H9 (cell line): ENCODE results near the gene ZNRF2. TPM values are rescaled to one million over a fixed set of nuclear protein-coding genes. Genes with fewer than 3 reads are reported as not detected.

ENCODE experiments used
- DNase-seq: peaks from one replicate; pipeline ENCODE4 v3.0.0-alpha.2; 2017
- H2AFZ ChIP-seq: one replicate; pipeline ENCODE4 v1.6.1; 2013; ENCODE audit warnings: mild to moderate bottlenecking, low read length, control low read depth, moderate library complexity
- H2AK5ac ChIP-seq: 2 replicates; pipeline ENCODE4 v1.6.1; 2013; ENCODE audit warnings: low read length, control low read depth, mixed read lengths; ENCODE audit not compliant: insufficient read length
- H2BK120ac ChIP-seq: one replicate; pipeline ENCODE4 v1.6.1; 2013; ENCODE audit warnings: low read depth, mild to moderate bottlenecking, low read length, control low read depth, inconsistent platforms; ENCODE audit not compliant: poor library complexity, severe bottlenecking
- H2BK12ac ChIP-seq: 2 replicates; pipeline ENCODE4 v1.6.1; 2013; ENCODE audit warnings: low read length, control low read depth, mixed read lengths, low read depth; ENCODE audit not compliant: insufficient read length
- H2BK15ac ChIP-seq: 2 replicates; pipeline ENCODE4 v1.6.1; 2013; ENCODE audit warnings: low read depth, low read length, control low read depth
- H2BK20ac ChIP-seq: one replicate; pipeline ENCODE4 v1.6.1; 2013; ENCODE audit warnings: low read depth, mild to moderate bottlenecking, low read length, control low read depth, inconsistent platforms; ENCODE audit not compliant: poor library complexity, severe bottlenecking
- H2BK5ac ChIP-seq: 2 replicates; pipeline ENCODE4 v1.6.1; 2013; ENCODE audit warnings: low read length, control low read depth, mixed read lengths; ENCODE audit not compliant: insufficient read length
- H3K14ac ChIP-seq: 2 replicates; pipeline ENCODE4 v1.6.1; 2013; ENCODE audit warnings: low read length, control low read depth; ENCODE audit not compliant: insufficient read depth
- H3K18ac ChIP-seq: 2 replicates; pipeline ENCODE4 v1.6.1; 2013; ENCODE audit warnings: low read depth, mild to moderate bottlenecking, mixed read lengths, low read length, control low read depth; ENCODE audit not compliant: insufficient read length
- H3K23ac ChIP-seq: 2 replicates; pipeline ENCODE4 v1.6.1; 2013; ENCODE audit warnings: low read length, control low read depth, mixed read lengths, low read depth; ENCODE audit not compliant: insufficient read length
- H3K23me2 ChIP-seq: 2 replicates; pipeline ENCODE4 v1.6.1; 2013; ENCODE audit warnings: low read depth, mild to moderate bottlenecking, mixed read lengths, low read length, control low read depth; ENCODE audit not compliant: insufficient read length, poor library complexity, severe bottlenecking
- H3K27ac ChIP-seq: 2 replicates; pipeline ENCODE4 v1.5.1; 2013; ENCODE audit warnings: low read length, control low read depth, mixed read lengths, low read depth; ENCODE audit not compliant: insufficient read length
- H3K27me3 ChIP-seq: 2 replicates; pipeline ENCODE4 v1.6.1; 2013; ENCODE audit warnings: low read length, control low read depth, inconsistent platforms; ENCODE audit not compliant: insufficient read depth
- H3K4ac ChIP-seq: 2 replicates; pipeline ENCODE4 v1.6.1; 2013; ENCODE audit warnings: low read depth, mild to moderate bottlenecking, control low read depth, inconsistent platforms, low read length, moderate library complexity
- H3K4me1 ChIP-seq: 2 replicates; pipeline ENCODE4 v1.6.1; 2013; ENCODE audit warnings: low read length, control low read depth, inconsistent platforms; ENCODE audit not compliant: insufficient read depth
- H3K4me2 ChIP-seq: 2 replicates; pipeline ENCODE4 v1.6.1; 2013; ENCODE audit warnings: low read length, control low read depth, mixed read lengths; ENCODE audit not compliant: insufficient read length, insufficient read depth
- H3K56ac ChIP-seq: 2 replicates; pipeline ENCODE4 v1.6.1; 2013; ENCODE audit warnings: low read depth, mild to moderate bottlenecking, mixed read lengths, low read length, control low read depth; ENCODE audit not compliant: insufficient read length
- H3K79me1 ChIP-seq: 2 replicates; pipeline ENCODE4 v1.6.1; 2013; ENCODE audit warnings: low read depth, mild to moderate bottlenecking, moderate library complexity, low read length, control low read depth, inconsistent platforms; ENCODE audit not compliant: insufficient read depth, poor library complexity, severe bottlenecking
- H3K79me2 ChIP-seq: 2 replicates; pipeline ENCODE4 v1.6.1; 2013; ENCODE audit warnings: low read length, control low read depth, inconsistent platforms; ENCODE audit not compliant: insufficient read depth
- H3K9ac ChIP-seq: 2 replicates; pipeline ENCODE4 v1.6.1; 2013; ENCODE audit warnings: low read length, control low read depth, mixed read lengths; ENCODE audit not compliant: insufficient read length; ENCODE audit errors: extremely low read depth
- H3K9me3 ChIP-seq: one replicate; pipeline ENCODE4 v1.6.1; 2013; ENCODE audit warnings: low read depth, low read length, inconsistent platforms; ENCODE audit not compliant: control insufficient read depth
- H3T11ph ChIP-seq: one replicate; pipeline ENCODE4 v1.6.1; 2013; ENCODE audit warnings: mild to moderate bottlenecking, low read length, control low read depth, inconsistent platforms
- H4K20me1 ChIP-seq: one replicate; pipeline ENCODE4 v1.6.1; 2013; ENCODE audit not compliant: control insufficient read depth, insufficient read length, insufficient read depth
- H4K5ac ChIP-seq: 2 replicates; pipeline ENCODE4 v1.6.1; 2013; ENCODE audit warnings: low read depth, mild to moderate bottlenecking, mixed read lengths, low read length, control low read depth; ENCODE audit not compliant: insufficient read length
- H4K8ac ChIP-seq: replicated peaks from 2 replicates; pipeline ENCODE4 v1.6.1; 2013; ENCODE audit warnings: low read length, control low read depth, mixed read lengths, low read depth; ENCODE audit not compliant: insufficient read length
- H4K91ac ChIP-seq: 2 replicates; pipeline ENCODE4 v1.6.1; 2013; ENCODE audit warnings: low read depth, mild to moderate bottlenecking, moderate library complexity, mixed read lengths, low read length, control low read depth; ENCODE audit not compliant: insufficient read length
- H3K27ac Mint-ChIP-seq, 3 experiments: 2 replicates in 2 of 3; 3 replicates in 1 of 3; pipeline ENCODE4 v1.8.0; 2020 to 2021; ENCODE audit warnings: mixed read lengths in 3 of 3, mild to moderate bottlenecking in 1 of 3, moderate library complexity in 1 of 3
- H3K27me3 Mint-ChIP-seq: 2 replicates; pipeline ENCODE4 v1.8.0; 2021; ENCODE audit warnings: low read depth, mild to moderate bottlenecking, moderate library complexity, mixed read lengths
- H3K36me3 Mint-ChIP-seq, 3 experiments: 2 replicates in 2 of 3; 3 replicates in 1 of 3; pipeline ENCODE4 v1.8.0; 2020 to 2021; ENCODE audit warnings: low read depth in 3 of 3, mixed read lengths in 3 of 3; ENCODE audit not compliant: insufficient read depth in 1 of 3
- H3K4me1 Mint-ChIP-seq, 2 experiments: 2 replicates each; pipeline ENCODE4 v1.8.0; 2020; ENCODE audit warnings: mixed read lengths in 2 of 2
- H3K4me3 Mint-ChIP-seq, 2 experiments: 2 replicates in 1 of 2; 3 replicates in 1 of 2; pipeline ENCODE4 v1.8.0; 2020 to 2021; ENCODE audit warnings: mild to moderate bottlenecking in 2 of 2, mixed read lengths in 2 of 2, moderate library complexity in 1 of 2
- H3K9me3 Mint-ChIP-seq, 2 experiments: 2 replicates in 1 of 2; 3 replicates in 1 of 2; pipeline ENCODE4 v1.8.0; 2020; ENCODE audit warnings: mild to moderate bottlenecking in 2 of 2, mixed read lengths in 2 of 2, moderate library complexity in 1 of 2
- WGBS: extraction: QIAGEN DNeasy Blood & Tissue Kit; methylation state at CpG from one replicate; pipeline ENCODE4 v1.1.7; 2013; ENCODE audit warnings: missing lambda C conversion rate, low lambda C conversion rate, mixed read lengths; ENCODE audit not compliant: insufficient read length; ENCODE audit errors: extremely low coverage; 5-methylcytosine and 5-hydroxymethylcytosine counted together
- total RNA-seq: library from RNA; stranded (reverse); gene quantifications from 2 replicates; pipeline ENCODE4 v1.2.1, GENCODE V29; 2021
- TF ChIP-seq, protein P1 (sequence below): fragments of 200-600 bp; sonication (generic); conservative IDR thresholded peaks from 3 replicates; pipeline ENCODE4 v1.8.0; 2021; ENCODE audit warnings: antibody characterized with exemption, mild to moderate bottlenecking

Gene ZNRF2
- total RNA-seq, 1 experiment from 2014 or later: 16.5 TPM

DNA sequence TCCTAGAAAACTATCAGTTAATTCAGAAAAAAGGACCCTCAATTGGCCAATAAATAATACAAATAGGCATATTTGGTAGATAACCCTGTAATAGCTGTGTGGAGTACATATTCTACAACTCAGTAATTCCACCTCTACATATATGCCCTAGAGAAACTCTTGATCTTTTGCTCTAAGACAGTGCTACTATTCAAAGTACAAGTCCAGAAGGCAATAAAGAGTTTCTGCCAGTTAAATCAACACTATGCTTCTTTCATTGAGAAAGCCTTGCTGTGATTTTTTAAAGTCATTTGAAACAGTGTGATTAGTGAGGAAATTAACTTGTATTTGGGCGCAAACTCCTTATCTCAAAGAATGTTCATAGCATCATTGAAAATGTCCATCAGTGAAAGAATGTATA lies 75.6 kb downstream of the ZNRF2 start:
- Histone ChIP-seq H3K79me1 (no peaks in the 10 kb centered on the region), H3K9me3 (no peaks in the 10 kb centered on the region), H2BK120ac (no peak overlapping the region), H3K14ac (no peak overlapping the region), H3K27ac (no peak overlapping the region), H3K23ac (no peak overlapping the region), H3K56ac (no peak overlapping the region), H3K4ac (no peak overlapping the region), H2BK12ac (no peak overlapping the region), H4K8ac (no peak overlapping the region), H4K91ac (no peak overlapping the region), H3K79me2 (no peaks in the 10 kb centered on the region), H3K4me1 (peaks cover 5% of the 10 kb centered on the region), H4K20me1 (no peaks in the 10 kb centered on the region), H3K23me2 (no peaks in the 10 kb centered on the region), H3T11ph (no peak overlapping the region), H3K18ac (no peak overlapping the region), H2BK15ac (no peak overlapping the region), H2BK5ac (no peak overlapping the region), H3K27me3 (no peaks in the 10 kb centered on the region), H2AFZ (no peak overlapping the region), H4K5ac (no peak overlapping the region), H2BK20ac (no peak overlapping the region), H3K9ac (no peak overlapping the region), H2AK5ac (no peak overlapping the region), H3K4me2 (no peak overlapping the region)
- peaks cover 19 to 45% of the 10 kb centered on the region in 2 experiments for H3K4me1 Mint-ChIP-seq
- no CpG with 5 or more reads among the region's 1 CpG for WGBS
- peaks cover 3 to 15% (median 15%) of the 10 kb centered on the region in 3 experiments; a peak in 6 of 7 replicates for H3K36me3 Mint-ChIP-seq
- no peak overlapping the region for H3K4me3 Mint-ChIP-seq
- H3K27me3 Mint-ChIP-seq: no peaks in the 10 kb centered on the region
- H3K9me3 Mint-ChIP-seq: no peaks in the 10 kb centered on the region
- TF ChIP-seq, protein P1, sequence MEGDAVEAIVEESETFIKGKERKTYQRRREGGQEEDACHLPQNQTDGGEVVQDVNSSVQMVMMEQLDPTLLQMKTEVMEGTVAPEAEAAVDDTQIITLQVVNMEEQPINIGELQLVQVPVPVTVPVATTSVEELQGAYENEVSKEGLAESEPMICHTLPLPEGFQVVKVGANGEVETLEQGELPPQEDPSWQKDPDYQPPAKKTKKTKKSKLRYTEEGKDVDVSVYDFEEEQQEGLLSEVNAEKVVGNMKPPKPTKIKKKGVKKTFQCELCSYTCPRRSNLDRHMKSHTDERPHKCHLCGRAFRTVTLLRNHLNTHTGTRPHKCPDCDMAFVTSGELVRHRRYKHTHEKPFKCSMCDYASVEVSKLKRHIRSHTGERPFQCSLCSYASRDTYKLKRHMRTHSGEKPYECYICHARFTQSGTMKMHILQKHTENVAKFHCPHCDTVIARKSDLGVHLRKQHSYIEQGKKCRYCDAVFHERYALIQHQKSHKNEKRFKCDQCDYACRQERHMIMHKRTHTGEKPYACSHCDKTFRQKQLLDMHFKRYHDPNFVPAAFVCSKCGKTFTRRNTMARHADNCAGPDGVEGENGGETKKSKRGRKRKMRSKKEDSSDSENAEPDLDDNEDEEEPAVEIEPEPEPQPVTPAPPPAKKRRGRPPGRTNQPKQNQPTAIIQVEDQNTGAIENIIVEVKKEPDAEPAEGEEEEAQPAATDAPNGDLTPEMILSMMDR: no peak
- DNase-seq: no peak
- H3K27ac Mint-ChIP-seq: no peak overlapping the region
